Spleen (tissue), 7 donors: ENCODE results near the gene ABLIM2.

Source experiments
- POLR2AphosphoS5 ChIP-seq, 3 donors: sonication (generic); formaldehyde crosslinking; IDR thresholded peaks; one replicate each; pipeline ENCODE4 v1.5.1; 2017; ENCODE audit warnings: antibody characterized with exemption in 3 of 3
- TF ChIP-seq, protein P1 (sequence below), 11 experiments: fragments of 200-600 bp in 7 of 11; fragments of 450-650 bp in 4 of 11; sonication (generic) in 4 of 11; IDR thresholded peaks in 8 of 11; conservative IDR thresholded peaks in 3 of 11; 1 replicate in 7 of 11; 2 replicates in 4 of 11; pipeline versions ENCODE4 v1.4.0 to v1.8.0; 2016 to 2021; ENCODE audit warnings: antibody characterized with exemption in 11 of 11, inconsistent platforms in 4 of 11, mild to moderate bottlenecking in 1 of 11
- donor health status: DM: no; HTN: no; CAD: no; lungs with moderate emphysema.
- donor health status: DM: no; HTN: no; CAD: no.
- donor health status: DM: no; HTN: no; CAD: no.

DNA sequence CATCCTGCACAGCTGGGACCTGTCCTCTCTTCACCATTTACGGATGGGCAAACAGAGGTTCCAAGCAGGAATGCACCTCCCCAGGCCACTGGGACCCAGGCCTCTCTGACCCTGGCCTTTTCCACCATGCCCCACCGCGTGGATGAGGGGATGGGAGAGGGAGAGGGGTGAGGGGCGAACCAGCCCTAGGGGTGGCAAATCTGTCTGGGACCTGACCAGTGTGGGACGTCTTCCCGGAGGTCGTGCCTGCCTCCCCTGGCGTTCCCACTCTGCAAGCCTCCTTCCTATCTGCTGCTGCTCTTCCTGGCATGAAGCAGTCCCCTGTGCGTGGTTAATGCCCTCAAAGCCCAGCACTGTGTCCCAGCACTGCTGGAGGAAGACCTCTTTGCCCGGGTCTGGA, 35.9 kb downstream of the ABLIM2 start:
- TF ChIP-seq, protein P1, sequence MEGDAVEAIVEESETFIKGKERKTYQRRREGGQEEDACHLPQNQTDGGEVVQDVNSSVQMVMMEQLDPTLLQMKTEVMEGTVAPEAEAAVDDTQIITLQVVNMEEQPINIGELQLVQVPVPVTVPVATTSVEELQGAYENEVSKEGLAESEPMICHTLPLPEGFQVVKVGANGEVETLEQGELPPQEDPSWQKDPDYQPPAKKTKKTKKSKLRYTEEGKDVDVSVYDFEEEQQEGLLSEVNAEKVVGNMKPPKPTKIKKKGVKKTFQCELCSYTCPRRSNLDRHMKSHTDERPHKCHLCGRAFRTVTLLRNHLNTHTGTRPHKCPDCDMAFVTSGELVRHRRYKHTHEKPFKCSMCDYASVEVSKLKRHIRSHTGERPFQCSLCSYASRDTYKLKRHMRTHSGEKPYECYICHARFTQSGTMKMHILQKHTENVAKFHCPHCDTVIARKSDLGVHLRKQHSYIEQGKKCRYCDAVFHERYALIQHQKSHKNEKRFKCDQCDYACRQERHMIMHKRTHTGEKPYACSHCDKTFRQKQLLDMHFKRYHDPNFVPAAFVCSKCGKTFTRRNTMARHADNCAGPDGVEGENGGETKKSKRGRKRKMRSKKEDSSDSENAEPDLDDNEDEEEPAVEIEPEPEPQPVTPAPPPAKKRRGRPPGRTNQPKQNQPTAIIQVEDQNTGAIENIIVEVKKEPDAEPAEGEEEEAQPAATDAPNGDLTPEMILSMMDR (IDR thresholded peaks at IDR 0.05 in 8 of 11, conservative IDR thresholded peaks at IDR 0.05 in 3 of 11): no peak
- no peak for TF ChIP-seq POLR2AphosphoS5 (IDR thresholded peaks at IDR 0.05)
